IMR-90 (cell line): ENCODE results near the gene ARHGEF40. TPM values are rescaled to one million over a fixed set of nuclear protein-coding genes. Genes with fewer than 3 reads are reported as not detected.
A peak's percentile ranks its signal among the peaks of the same experiment; 100 is the strongest.

ENCODE experiments used
- ATAC-seq: fragments of 200-7000 bp; cut with Tn5 transposase; 2 replicates; pipeline ENCODE4 v1.9.1; 2020; ENCODE audit warnings: low read depth, mild to moderate bottlenecking, moderate library complexity
- Bru-seq: library from RNA; stranded (reverse); fragments of 400-500 nt; gene quantifications from one replicate; lab custom pipeline; 2021; lab: Mats Ljungman, UMichigan
- BruChase-seq, 2 experiments: library from RNA; stranded (reverse); fragments of 400-500 nt; gene quantifications; one replicate each; lab custom pipeline; 2021; lab: Mats Ljungman, UMichigan
- BruUV-seq: library from RNA; stranded (reverse); fragments of 400-500 nt; replicated peaks from 2 replicates; lab custom pipeline; 2021; lab: Mats Ljungman, UMichigan
- CTCF ChIA-PET: fragments of 300-600 bp; formaldehyde crosslinking; extraction: SDS; loops from one replicate; lab custom pipeline; 2021; ENCODE audit warnings: antibody characterized with exemption; lab: Yijun Ruan, JAX
- POLR2A ChIA-PET: fragments of 300-600 bp; sonication (Branson Sonifier 250); formaldehyde crosslinking; loops from one replicate; lab custom pipeline; 2022; ENCODE audit warnings: antibody characterized with exemption; ENCODE audit not compliant: unreplicated experiment; lab: Charles Lee
- DNase-seq: peaks from one replicate; pipeline ENCODE4 v3.0.0; 2013
- H2AFZ ChIP-seq: replicated peaks from 2 replicates; pipeline ENCODE3; 2013; ENCODE audit warnings: low read length, mild to moderate bottlenecking; ENCODE audit not compliant: poor library complexity
- H2AK5ac ChIP-seq: 2 replicates; pipeline ENCODE4 v1.6.1; 2013; ENCODE audit warnings: low read depth, low read length, inconsistent platforms
- H2AK9ac ChIP-seq: replicated peaks from 2 replicates; pipeline ENCODE3; 2013; ENCODE audit warnings: mild to moderate bottlenecking, low read depth, low read length, moderate library complexity; ENCODE audit not compliant: poor library complexity
- H2BK120ac ChIP-seq: 2 replicates; pipeline ENCODE4 v1.6.1; 2013; ENCODE audit warnings: low read depth, low read length, inconsistent platforms
- H2BK15ac ChIP-seq: 3 replicates; pipeline ENCODE4 v1.6.1; 2013; ENCODE audit warnings: low read depth, low read length, inconsistent platforms
- H2BK20ac ChIP-seq: 2 replicates; pipeline ENCODE4 v1.6.1; 2013; ENCODE audit warnings: low read depth, mild to moderate bottlenecking, inconsistent platforms, low read length, moderate library complexity
- H2BK5ac ChIP-seq: 2 replicates; pipeline ENCODE4 v1.6.1; 2013; ENCODE audit warnings: mild to moderate bottlenecking, low read depth, low read length, inconsistent platforms; ENCODE audit not compliant: poor library complexity, severe bottlenecking
- H3K14ac ChIP-seq: replicated peaks from 2 replicates; pipeline ENCODE4 v1.6.1; 2013; ENCODE audit warnings: low read depth, low read length, inconsistent platforms
- H3K18ac ChIP-seq: 2 replicates; pipeline ENCODE4 v1.6.1; 2013; ENCODE audit warnings: low read depth, low read length, control low read depth
- H3K23ac ChIP-seq: 2 replicates; pipeline ENCODE4 v1.6.1; 2013; ENCODE audit warnings: low read depth, low read length, inconsistent platforms
- H3K27ac ChIP-seq: 2 replicates; pipeline ENCODE4 v1.5.1; 2013; ENCODE audit warnings: mild to moderate bottlenecking, control low read depth, low read length; ENCODE audit not compliant: insufficient read depth
- H3K27me3 ChIP-seq: 2 replicates; pipeline ENCODE4 v1.6.1; 2013; ENCODE audit warnings: low read length; ENCODE audit not compliant: control insufficient read depth, insufficient read depth
- H3K36me3 ChIP-seq: 2 replicates; pipeline ENCODE4 v1.6.1; 2013; ENCODE audit warnings: low read length, mixed read lengths; ENCODE audit not compliant: control insufficient read depth, insufficient read depth
- H3K4ac ChIP-seq: 2 replicates; pipeline ENCODE4 v1.6.1; 2013; ENCODE audit warnings: low read depth, low read length, inconsistent platforms
- H3K4me1 ChIP-seq: 2 replicates; pipeline ENCODE4 v1.6.1; 2013; ENCODE audit warnings: low read length, mixed read lengths; ENCODE audit not compliant: control insufficient read depth, insufficient read depth
- H3K4me2 ChIP-seq: 2 replicates; pipeline ENCODE4 v1.6.1; 2013; ENCODE audit warnings: low read depth, mild to moderate bottlenecking, control low read depth, low read length, moderate library complexity
- H3K4me3 ChIP-seq: 2 replicates; pipeline ENCODE4 v1.5.1; 2013; ENCODE audit warnings: low read depth, mild to moderate bottlenecking, control low read depth, low read length, moderate library complexity; ENCODE audit not compliant: insufficient read depth
- H3K56ac ChIP-seq: 2 replicates; pipeline ENCODE4 v1.6.1; 2013; ENCODE audit warnings: low read length, inconsistent platforms; ENCODE audit not compliant: insufficient read depth; ENCODE audit errors: extremely low read depth
- H3K79me1 ChIP-seq, 2 experiments: 2 replicates each; pipeline ENCODE4 v1.6.1; 2013; ENCODE audit warnings: low read length in 2 of 2, inconsistent platforms in 1 of 2, low read depth in 1 of 2
- H3K9ac ChIP-seq: 2 replicates; pipeline ENCODE4 v1.6.1; 2013; ENCODE audit warnings: low read depth, low read length, control low read depth
- H3K9me1 ChIP-seq: 2 replicates; pipeline ENCODE4 v1.6.1; 2013; ENCODE audit warnings: low read length, inconsistent platforms; ENCODE audit not compliant: insufficient read depth
- H3K9me3 ChIP-seq: 2 replicates; pipeline ENCODE4 v1.6.1; 2013; ENCODE audit warnings: low read length; ENCODE audit not compliant: control insufficient read depth, insufficient read depth
- H4K20me1 ChIP-seq: 2 replicates; pipeline ENCODE4 v1.6.1; 2013; ENCODE audit warnings: low read length, inconsistent platforms; ENCODE audit not compliant: insufficient read depth
- H4K5ac ChIP-seq: 2 replicates; pipeline ENCODE4 v1.6.1; 2013; ENCODE audit warnings: mild to moderate bottlenecking, low read depth, low read length, control low read depth
- H4K8ac ChIP-seq, 2 experiments: 2 replicates each; pipeline ENCODE4 v1.6.1; 2013; ENCODE audit warnings: low read depth in 2 of 2, low read length in 2 of 2, control low read depth in 1 of 2, inconsistent platforms in 1 of 2
- H4K91ac ChIP-seq: 2 replicates; pipeline ENCODE4 v1.6.1; 2013; ENCODE audit warnings: low read depth, low read length, inconsistent platforms; ENCODE audit not compliant: insufficient read depth
- MXI1 ChIP-seq: IDR thresholded peaks from 2 replicates; pipeline ENCODE4 v1.6.1; 2012; ENCODE audit warnings: low read depth, mild to moderate bottlenecking, low read length, moderate library complexity, borderline replicate concordance
- RAD21 ChIP-seq: IDR thresholded peaks from 2 replicates; pipeline ENCODE4 v1.6.1; 2012; ENCODE audit warnings: low read length, improper control_type of control experiment
- WGBS, 2 experiments: methylation state at CpG; one replicate each; pipeline versions ENCODE4 v1.1.5 to v1.1.7; 2013; ENCODE audit warnings: missing lambda C conversion rate in 2 of 2; ENCODE audit not compliant: insufficient read length in 1 of 2; ENCODE audit errors: extremely low coverage in 2 of 2; 5-methylcytosine and 5-hydroxymethylcytosine counted together
- dilution Hi-C: fragments of 300-500 bp; cut with HindIII; formaldehyde crosslinking; loops from one replicate; pipeline ENCODE4 v1.14.3; 2018; ENCODE audit warnings: low sequenced_read_pairs; ENCODE audit not compliant: unreplicated experiment
- in situ Hi-C: fragments of 300-500 bp; cut with MboI; formaldehyde crosslinking; loops from 3 replicates; pipeline ENCODE4 v1.14.3; 2019; ENCODE audit warnings: low sequenced_read_pairs, inconsistent platforms, mixed read lengths
- intact Hi-C: fragments of 100-400 bp; cut with micrococcal nuclease; formaldehyde crosslinking; loops from 2 replicates; pipeline ENCODE4 v1.10.0; 2022
- long read RNA-seq: library from polyadenylated mRNA; unstranded; transcript quantifications from one replicate; pipeline ENCODE4 v2.0.0, GENCODE V29; 2021; ENCODE audit not compliant: unreplicated experiment
- polyA plus RNA-seq, 3 experiments: library from polyadenylated mRNA; depleted of rRNA; stranded (reverse); fragments of >200 nt; gene quantifications; 2 replicates each; pipeline ENCODE4 v1.2.3, GENCODE V29; 2012; ENCODE audit warnings: low replicate concordance in 1 of 3
- total RNA-seq: library from RNA; depleted of rRNA; stranded (reverse); fragments of >200 nt; gene quantifications from 2 replicates; pipeline ENCODE4 v1.2.3, GENCODE V29; 2012; rRNA removed

Gene ARHGEF40
- total RNA-seq (16.1 and 18.1 TPM in 2 replicates), polyA plus RNA-seq (2012; rRNA removed) (58.4 and 62.8 TPM in 2 replicates), Bru-seq, nascent RNA (percentile 68 among the genes with signal in this experiment), BruChase-seq, experiment 1, labeled RNA remaining after a 6-hour chase (percentile 78 among the genes with signal in this experiment), BruChase-seq, experiment 2, labeled RNA remaining after a 2-hour chase (percentile 79 among the genes with signal in this experiment)
- polyA plus RNA-seq (2012; cell fraction: cytosol; rRNA removed) = 39.2 and 43.6 TPM in 2 replicates
- polyA plus RNA-seq (2012; cell fraction: nucleus; rRNA removed; ENCODE audit: low replicate concordance) = 101 and 167 TPM in 2 replicates
- long read RNA-seq, full-length matches to known transcripts = 10 of 82 reads
- long read RNA-seq, partial matches to known transcripts = 47 of 82 reads
- long read RNA-seq, other reads (novel, unspliced or antisense) = 25 of 82 reads

DNA sequence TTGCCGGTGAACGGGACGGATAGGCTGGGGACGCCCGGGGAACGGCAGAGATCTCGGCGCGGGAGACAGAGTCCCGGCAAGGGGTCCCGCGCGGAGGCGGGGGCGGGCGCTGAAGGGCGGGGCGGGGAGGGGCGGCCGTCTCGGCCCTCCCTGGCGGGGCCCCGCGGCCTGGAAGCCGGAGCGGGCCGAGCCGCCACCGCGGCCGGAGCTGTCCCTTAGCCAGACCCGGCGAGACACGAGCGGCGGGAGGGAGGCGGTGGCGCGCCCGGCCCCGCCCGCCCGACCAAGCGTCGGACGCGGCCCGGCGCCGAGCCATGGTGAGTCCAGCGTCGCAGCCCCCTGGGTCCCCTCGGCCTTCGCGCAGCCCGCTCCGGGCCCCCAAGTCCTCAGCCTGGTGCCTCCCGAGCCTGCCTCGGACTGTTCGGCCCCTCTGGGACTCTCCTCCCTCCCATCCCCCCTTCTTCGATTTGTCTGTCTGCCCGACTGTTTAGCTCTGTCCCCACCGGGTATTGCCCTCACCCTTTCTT is at the start of gene ARHGEF40:
Gene ARHGEF40, plus strand, starts transcription at position 222 of the 527 bp plus-strand sequence. Its CDS starts 93 bp downstream, at position 315.
- DNase-seq = peak; percentile 33
- peak within 1 kb of the TSS; percentile 93 for H2AK5ac ChIP-seq
- H3K14ac ChIP-seq = peak within 1 kb of the TSS; percentile 83
- ChIA-PET POLR2A (interaction anchor here (0.6 to 1.0 kb wide), 3 partner anchors 17 to 61 kb away, joined by 3 to 5 read pairs (median 4); no protein-coding TSS in a partner anchor), CTCF (interaction anchor here (0.8 to 2.8 kb wide), 3 partner anchors 19 to 56 kb away, joined by 3 to 18 read pairs (median 7); no protein-coding TSS in a partner anchor)
- peak within 1 kb of the TSS; percentile 68 for H3K4me3 ChIP-seq
- peak within 1 kb of the TSS; percentile 72 for H4K91ac ChIP-seq
- H3K9ac ChIP-seq = peak within 1 kb of the TSS; percentile 91
- H2BK20ac ChIP-seq = peak within 1 kb of the TSS; percentile 18; the same call in 1 of the 2 replicates
- peaks cover 10 to 47% of the 10 kb centered on the region in 2 experiments for H3K79me1 ChIP-seq
- H4K5ac ChIP-seq = peak within 1 kb of the TSS; percentile 66
- intact Hi-C loops = no loop called here
- peaks cover 22% of the 10 kb centered on the region for H3K4me1 ChIP-seq
- 0 out of 3 replicates have a peak within 1 kb of the TSS, but pooled peaks have one; percentile 3 for H2BK15ac ChIP-seq
- H4K20me1 ChIP-seq = peaks cover 10% of the 10 kb centered on the region
- H2BK120ac ChIP-seq = peak within 1 kb of the TSS; percentile 72
- peak within 1 kb of the TSS; percentile 74 for H3K56ac ChIP-seq
- peak within 1 kb of the TSS; percentile 96 for H2AK9ac ChIP-seq
- H2AFZ ChIP-seq = peak within 1 kb of the TSS; percentile 99
- peak within 1 kb of the TSS; percentile 34 for H3K18ac ChIP-seq
- H3K27me3 ChIP-seq = no peaks in the 10 kb centered on the region
- in situ Hi-C loops = no loop called here
- H3K36me3 ChIP-seq = peaks cover 21% of the 10 kb centered on the region
- TF ChIP-seq MXI1 (peak; percentile 36; the same call in 1 of the 2 replicates), RAD21 (no peak)
- ATAC-seq = peak; percentile 47
- H3K9me3 ChIP-seq = no peaks in the 10 kb centered on the region
- H2BK5ac ChIP-seq = peak within 1 kb of the TSS; percentile 97
- dilution Hi-C loops = no loop called here
- H3K4ac ChIP-seq = peak within 1 kb of the TSS; percentile 90
- peak within 1 kb of the TSS; percentile 90 for H3K23ac ChIP-seq
- 0% methylated on average over 37 of the region's 63 CpGs; no CpG with 5 or more reads in 1 of the 2 experiments for WGBS, 2 experiments
- peak within 1 kb of the TSS; percentile 49 to 82 for H4K8ac ChIP-seq
- peak within 1 kb of the TSS; percentile 88 for H3K4me2 ChIP-seq
- BruUV-seq = no TSS peak
- peak within 1 kb of the TSS; percentile 96 for H3K27ac ChIP-seq
- peaks cover 10% of the 10 kb centered on the region for H3K9me1 ChIP-seq
